HG02642 (cell line): ENCODE results near the gene LAMA5.

Experiments
- ATAC-seq: cut with Tn5 transposase; IDR thresholded peaks from one replicate; pipeline ENCODE4 v1.9.1; 2021; ENCODE audit warnings: mild to moderate bottlenecking; ENCODE audit not compliant: unreplicated experiment, poor library complexity

LAMA5 gene, protein sequence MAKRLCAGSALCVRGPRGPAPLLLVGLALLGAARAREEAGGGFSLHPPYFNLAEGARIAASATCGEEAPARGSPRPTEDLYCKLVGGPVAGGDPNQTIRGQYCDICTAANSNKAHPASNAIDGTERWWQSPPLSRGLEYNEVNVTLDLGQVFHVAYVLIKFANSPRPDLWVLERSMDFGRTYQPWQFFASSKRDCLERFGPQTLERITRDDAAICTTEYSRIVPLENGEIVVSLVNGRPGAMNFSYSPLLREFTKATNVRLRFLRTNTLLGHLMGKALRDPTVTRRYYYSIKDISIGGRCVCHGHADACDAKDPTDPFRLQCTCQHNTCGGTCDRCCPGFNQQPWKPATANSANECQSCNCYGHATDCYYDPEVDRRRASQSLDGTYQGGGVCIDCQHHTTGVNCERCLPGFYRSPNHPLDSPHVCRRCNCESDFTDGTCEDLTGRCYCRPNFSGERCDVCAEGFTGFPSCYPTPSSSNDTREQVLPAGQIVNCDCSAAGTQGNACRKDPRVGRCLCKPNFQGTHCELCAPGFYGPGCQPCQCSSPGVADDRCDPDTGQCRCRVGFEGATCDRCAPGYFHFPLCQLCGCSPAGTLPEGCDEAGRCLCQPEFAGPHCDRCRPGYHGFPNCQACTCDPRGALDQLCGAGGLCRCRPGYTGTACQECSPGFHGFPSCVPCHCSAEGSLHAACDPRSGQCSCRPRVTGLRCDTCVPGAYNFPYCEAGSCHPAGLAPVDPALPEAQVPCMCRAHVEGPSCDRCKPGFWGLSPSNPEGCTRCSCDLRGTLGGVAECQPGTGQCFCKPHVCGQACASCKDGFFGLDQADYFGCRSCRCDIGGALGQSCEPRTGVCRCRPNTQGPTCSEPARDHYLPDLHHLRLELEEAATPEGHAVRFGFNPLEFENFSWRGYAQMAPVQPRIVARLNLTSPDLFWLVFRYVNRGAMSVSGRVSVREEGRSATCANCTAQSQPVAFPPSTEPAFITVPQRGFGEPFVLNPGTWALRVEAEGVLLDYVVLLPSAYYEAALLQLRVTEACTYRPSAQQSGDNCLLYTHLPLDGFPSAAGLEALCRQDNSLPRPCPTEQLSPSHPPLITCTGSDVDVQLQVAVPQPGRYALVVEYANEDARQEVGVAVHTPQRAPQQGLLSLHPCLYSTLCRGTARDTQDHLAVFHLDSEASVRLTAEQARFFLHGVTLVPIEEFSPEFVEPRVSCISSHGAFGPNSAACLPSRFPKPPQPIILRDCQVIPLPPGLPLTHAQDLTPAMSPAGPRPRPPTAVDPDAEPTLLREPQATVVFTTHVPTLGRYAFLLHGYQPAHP (N-terminal part only)

DNA sequence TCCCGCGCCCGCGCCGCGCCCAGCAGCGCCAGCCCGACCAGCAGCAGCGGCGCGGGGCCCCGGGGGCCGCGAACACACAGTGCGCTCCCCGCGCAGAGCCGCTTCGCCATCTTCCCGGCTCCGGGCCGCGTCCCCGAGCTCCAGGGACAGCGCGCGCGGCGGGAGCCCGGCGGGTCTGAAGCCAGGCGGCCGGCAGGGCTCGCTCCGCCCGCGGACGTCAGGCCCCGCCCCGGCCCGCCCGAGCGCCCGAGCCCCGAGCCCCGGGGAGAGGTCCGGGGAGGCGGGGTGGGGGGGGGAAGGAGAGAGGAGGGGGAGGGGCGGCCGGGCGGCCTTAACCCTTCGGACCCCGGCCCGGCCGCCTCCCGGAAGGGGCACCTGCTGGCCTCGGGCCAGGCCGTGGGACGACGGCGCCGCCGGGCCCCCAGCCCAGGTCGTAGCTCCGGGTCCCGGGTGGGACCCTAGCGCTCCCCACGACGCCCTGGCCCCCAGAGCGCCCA is at the start of gene LAMA5:
LAMA5 (minus strand) TSS at position 177 of the 497 bp plus-strand sequence; CDS start at position 110, 67 bp downstream.
- ATAC-seq = no peak

DNA sequence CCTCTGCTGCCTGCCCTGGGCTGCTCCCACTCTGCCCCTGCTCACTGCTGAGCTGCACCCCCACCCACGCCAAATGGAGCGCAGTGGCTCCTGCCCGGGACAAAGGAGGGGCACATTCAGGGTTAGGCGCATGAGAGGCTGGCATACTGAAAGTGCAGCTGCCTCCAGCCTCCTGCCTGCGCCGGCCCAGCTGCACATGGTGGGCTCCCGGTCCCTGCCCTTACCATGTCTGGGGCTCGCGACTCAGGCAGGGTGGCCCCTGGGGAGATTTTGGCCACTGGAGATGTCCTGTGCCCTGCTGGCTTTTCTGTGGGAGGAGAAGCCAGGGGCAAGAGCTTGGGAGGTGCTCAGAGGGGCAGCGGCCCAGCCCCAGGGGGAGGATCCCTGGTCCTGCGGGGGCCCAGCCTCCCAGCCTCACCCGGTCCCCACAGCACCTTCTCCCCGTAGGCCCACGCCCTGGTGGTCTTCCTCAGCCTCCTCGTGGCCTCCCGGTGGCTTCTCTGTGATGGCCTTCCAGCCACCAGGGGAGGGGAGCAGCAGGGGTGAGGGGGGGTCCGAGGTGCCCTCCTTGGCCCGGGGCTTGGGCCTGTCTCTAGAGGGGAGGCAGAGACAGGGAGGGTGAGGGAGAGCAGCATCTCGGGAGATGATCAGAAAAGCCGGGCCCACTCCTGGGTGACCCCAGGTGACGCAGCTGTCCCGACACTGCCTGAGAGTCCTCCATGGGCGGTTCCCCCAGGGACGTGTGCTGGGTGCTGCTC is 48.4 kb upstream of the LAMA5 start:
- no peak for ATAC-seq

DNA sequence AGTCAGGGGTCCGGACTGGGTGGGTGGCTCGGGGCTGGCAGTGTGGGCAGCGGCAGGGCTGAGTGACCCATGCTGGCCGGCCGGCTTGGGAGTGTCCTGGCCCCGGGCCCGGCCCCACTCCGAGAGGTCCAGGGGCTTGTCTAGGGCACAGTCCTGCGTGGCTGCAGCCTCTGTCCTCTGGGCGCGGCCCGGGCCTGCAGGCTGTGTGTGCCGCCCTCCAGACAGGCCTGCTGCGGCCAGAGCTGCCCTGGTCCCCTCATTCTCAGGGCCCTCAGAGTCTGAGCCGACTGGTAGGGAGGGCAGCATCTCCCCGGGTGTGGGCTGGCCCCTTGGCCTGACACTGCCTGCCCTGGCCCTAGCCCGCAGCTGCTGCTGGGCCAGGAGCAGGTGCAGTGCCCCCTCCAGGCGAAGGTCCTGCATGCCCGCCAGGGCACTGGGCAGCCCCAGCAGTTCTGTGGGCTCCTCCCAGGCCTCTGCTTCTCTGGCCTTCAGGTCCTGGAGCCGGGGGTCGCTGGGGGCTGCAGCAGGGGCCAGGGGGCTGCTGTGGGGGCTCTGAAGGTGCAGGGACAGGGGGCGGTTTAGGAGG is 46.9 kb upstream of the LAMA5 start:
- ATAC-seq = no peak

DNA sequence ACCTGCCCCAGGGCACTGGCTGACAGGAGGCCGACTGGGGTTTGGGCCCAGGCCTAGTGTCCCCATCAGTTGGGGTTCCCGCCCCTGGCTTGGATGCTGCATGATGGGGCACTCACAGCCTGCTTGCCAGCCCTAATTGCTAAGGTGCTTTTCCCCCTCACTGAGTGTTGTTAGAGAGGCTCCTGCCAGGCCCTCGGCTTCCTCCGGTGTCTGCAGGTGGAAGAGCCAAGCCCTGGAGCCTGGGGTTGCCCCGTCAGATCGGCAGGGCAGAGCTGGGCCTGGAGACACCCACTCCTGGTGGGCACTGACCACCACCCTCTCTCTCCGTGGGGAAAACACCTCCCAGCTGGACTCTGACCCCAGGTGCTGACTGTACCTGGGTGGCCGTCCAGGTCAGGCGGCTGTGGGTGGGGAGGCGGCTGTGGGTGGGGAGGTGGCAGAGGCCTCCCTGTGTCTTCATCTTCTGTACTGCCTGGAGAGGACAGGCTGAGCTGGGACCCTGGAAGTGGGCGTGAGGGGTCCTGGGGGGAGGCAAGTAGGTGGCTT is 46.0 kb upstream of the LAMA5 start:
- ATAC-seq = no peak

DNA sequence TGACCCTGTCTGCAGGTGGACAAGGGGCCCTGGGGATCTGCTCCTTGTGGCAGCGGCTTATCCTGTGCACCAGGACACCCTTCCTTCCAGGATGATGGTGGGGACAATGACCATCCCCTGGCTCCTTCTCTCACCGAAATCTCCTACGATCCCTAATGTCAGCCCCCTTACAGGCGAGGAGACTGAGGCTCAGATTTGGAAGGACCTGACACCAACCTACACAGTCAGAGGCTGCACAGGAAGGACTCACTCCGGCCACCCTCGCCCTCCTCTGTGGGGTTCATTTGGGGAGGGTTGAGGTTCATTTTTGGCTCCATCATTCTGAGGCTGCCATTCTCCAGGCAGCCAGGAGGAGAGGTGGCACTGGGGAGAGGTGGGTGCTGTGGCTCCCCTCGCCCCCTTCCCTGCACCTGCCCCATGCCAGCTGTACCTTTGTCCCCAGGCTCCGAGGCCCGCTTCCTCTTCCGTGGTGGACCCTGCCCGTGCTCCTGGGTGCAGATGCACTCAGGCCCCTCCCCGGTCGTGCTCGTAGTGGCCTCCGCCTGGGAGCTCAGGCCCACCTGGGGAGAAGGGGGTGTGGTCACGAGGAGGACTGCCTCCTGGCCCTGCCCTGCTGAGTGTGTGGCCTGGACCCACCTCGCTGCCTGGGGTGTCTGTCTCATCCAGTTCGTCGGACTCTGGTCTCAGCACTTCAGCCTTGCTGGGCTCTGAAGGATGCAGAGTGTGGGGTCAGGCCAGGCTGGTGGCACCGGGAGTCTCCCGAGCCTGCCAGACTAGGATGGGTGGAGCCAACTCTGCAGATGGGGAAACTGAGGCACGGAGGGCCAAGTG is 45.3 kb upstream of the LAMA5 start:
- no peak for ATAC-seq

DNA sequence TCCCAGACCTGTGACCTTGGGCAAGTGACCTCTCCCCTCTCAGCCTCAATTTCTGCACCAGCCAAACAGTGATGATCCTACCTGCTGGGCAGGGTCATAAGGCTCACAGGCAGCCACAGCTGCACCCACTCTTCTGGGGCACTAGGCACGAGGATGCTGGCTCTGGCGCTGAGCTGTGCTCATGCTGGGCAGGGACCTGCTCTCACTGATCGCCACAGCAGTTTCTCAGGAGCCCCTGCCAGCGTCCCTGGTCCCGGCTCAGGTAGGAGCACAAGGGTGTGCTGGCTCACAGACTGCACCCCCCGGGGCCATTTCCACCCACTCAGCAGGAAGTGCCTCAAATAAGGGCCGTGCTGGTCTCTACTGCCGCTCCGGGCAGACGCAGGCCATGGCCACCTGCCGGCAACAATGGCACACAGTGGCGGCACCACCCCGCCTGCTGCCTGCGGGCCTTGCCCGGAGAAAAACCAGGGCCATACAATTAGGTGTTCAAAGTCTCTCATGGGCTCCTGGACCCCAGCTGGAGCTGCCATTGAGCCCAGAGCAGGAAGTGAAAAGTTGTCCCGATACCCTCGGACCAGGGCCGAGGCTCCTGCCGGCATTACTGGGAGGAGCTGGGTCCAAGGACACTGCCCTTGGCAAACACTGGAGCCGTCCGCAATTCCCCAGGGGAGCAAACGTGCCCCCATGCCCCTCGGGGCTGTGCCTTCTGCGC is 44.5 kb upstream of the LAMA5 start:
- no peak for ATAC-seq

DNA sequence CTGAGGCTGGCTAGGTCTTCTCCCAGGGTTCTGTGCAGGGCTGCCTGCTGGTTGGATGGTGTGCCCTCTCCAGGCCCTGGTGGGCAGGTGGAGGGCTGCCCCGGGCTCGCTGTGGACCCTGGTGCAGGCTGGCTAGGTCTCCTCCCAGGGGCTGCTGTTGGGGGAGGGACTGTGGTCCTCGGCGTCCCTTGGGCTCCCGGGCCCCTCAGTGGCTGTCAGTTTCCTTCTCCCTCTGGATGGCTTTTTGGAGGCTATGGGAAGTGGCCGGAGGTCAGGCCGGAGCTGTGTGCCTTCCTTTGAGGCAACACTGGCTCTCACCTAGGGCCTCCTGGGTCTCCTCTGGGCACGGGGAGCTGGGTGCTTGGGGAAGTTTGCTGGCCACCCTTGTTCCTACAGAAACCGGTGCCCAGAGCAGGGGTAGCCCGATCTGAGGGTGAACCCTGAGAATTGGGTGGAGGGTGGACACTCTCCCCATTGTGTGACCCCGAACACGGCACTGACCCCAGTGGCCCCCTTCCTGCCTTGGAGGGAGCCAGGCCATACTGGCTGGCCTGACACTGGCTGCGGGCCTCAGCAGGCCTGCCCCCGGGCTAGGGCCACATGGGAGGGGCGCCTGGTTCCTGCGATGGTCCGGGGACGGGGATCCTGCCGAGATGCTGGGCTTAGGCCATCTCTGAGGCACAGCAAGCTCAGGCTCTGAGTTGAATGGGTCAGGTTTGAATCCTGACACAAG is 43.8 kb upstream of the LAMA5 start:
- no peak for ATAC-seq

DNA sequence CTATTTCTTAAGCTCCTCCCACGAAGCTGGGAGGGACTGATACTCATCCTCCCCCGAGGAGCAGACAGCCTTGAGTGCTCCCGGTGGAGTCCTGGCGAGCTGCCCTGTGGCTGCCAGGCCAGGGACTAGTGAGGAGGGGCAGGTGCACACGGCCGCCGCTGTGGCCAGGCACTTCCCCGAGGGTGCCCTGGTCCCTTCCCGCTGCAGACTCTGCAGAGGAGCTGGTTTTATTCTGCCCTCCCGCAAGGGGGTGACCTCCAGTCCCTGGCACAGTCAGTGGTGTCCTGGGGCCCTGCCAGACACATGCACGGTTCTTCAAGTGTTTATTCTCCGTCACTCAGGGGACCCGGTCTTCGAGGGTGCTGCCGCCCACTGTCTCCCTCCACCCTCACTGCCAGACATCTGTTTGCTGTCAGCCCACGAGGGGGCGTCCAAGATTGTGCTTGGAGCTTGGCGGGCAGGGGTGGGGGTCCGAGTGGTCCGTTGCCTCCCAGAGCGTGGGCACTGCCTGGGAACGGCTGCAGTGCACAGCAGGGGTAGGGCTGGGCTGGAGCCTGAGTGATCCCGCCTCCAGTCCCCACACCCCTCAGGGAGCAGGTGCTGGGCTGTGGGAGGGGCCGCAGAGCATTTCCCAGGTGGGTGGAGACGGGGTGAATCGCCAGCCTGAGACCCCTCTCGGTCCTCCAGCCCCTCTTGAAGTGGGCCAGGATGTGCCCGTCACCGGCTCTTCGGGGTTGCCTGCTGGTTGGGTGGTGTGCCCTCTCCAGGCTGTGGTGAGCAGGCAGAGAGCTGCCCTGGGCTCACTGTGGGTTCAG is 43.0 kb upstream of the LAMA5 start:
- ATAC-seq = no peak

DNA sequence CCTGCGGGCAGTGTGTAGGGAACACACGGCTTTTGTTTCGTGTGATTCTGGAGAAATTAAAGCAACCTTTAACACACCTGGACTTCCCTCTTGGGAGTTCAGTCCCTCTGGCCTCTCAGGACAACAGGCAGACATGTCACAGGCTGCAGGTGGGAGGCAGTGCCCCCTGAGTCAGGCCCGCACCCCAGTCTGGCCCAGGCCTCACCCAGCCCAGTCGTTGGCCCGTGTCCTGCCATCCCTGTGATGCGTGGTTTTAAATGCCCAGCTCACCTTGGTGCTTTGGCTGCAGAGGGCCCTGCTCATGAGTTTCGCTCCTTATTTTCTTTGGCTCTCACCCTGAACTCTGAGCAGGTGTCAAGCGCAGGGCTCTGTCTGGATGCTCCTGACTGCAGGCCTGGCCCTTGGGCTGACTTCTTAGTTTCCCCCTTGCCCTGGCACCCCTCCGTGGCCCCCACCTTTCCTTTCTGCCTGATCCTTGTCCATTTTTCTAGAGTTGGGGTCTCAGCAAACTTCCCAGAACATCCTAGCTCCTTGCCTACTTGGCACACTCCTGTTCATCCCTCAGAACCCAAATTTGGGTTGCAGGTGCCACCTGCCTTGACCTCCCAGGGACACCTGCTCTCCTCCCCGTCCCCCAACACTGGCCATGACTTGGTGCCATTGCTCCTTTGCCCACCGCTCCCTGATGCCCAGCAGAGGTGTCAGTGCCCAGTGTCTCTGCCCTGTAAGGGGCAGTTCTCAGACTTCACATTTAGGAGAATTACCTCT is 42.2 kb upstream of the LAMA5 start:
- no peak for ATAC-seq

DNA sequence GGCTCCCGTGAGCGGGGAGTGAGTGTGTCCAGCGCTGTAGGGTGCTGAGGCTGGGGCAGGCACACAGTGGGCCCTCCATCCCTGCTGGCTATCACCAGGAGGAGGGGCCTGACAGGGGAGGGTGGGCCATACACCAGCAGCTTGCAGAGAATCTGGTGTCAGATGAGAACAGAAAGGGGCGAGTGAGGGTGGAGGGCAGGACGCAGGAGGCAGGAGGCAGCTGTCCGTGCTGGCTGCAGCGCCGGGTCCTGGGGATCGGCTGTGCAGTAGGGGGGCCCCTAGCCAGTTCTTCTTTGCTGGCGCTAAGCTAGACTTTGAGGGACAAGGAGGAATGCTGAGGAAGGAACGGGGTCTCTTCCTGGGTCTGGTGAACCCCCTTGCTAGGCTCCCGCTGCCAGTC is 41.5 kb upstream of the LAMA5 start:
- ATAC-seq = no peak

DNA sequence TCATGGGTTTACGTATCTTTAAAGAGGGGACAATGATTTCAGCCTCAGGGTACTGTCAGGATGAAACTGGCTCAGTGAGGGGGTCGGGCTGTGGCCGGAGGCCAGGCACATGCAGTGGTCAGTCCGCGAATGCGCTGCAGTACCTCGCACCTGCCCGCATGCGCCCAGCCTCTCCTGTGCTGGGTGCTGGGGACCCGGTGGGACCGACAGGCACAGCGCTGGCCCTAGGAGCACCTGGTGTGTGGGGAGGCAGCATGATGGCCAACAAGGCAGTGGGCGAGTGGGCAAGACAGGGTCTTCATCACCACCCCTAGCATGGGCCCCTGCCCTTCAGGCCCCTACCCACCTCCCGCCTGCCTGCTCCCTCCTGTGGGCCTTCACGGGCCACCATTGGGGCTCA is 40.9 kb upstream of the LAMA5 start:
- ATAC-seq = no peak

DNA sequence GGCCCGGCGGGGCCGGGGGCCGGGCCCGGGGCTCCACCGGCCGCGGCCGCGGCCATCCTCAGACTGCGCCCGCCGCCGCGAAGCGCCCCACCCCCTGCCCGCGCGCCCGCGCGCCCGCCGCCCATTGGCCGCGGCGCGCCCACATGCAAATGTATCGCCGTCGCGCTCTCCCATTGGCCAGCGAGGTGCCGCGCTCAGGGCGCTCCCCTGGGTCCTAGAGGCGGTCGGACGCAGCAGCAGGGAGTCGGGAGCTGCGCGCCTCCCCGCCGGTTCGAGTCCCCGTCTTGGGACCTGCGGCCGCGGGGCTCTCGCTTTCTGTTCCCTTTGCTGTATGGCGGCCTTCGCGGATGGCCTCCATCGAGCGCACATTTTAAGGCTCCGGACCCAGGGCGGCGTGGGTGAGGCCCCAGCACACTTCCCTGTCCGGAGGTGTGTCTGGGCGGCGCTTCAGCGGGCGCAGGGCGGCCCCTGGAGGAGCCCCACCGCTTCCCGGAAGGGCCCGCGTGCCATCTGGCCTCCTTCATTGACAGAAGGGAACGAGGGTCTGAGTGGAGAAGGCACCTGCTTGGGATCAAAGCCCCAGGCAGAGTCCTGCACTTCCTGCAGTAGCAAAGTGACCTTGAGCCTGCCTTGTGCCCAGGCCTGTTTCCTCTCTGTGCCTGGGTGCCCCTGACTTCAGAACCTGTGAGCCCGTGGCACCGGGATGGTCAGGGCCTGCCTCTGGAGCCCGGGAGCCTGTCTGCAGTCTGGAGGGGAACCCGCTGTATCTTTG is 40.3 kb upstream of the LAMA5 start, which contains the start of gene CABLES2:
CABLES2 (minus strand) TSS at position 65 of the 772 bp plus-strand sequence; CDS start at position 56, 9 bp downstream.
- ATAC-seq = peak; percentile 84

DNA sequence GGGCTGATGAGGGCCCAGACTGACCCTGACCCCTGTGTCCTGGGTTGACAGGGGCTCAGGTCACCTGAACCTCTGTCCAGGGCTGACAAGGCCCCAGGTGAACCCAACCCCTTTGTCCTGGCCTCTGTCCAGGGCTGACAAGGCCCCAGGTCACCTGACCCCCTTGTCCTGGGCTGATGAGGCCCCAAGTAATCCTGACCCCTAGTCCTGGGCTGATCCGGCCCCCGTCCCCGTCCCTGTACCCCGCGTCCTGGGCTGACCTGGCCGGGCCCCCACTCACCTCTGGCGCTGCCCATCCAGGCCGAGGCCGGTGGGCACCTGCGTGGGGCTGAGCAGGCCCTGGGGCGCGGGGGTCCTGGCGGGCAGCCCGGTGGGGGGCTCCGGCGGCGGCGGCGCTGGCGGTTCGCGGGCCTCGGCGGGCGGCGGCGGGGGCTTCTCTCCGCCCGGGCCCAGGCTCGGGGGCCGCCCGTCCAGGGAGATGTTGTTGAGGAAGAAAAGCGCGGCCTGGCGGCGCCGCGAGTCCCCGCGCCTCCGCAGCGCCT is 39.6 kb upstream of the LAMA5 start:
- peak; percentile 10 for ATAC-seq

DNA sequence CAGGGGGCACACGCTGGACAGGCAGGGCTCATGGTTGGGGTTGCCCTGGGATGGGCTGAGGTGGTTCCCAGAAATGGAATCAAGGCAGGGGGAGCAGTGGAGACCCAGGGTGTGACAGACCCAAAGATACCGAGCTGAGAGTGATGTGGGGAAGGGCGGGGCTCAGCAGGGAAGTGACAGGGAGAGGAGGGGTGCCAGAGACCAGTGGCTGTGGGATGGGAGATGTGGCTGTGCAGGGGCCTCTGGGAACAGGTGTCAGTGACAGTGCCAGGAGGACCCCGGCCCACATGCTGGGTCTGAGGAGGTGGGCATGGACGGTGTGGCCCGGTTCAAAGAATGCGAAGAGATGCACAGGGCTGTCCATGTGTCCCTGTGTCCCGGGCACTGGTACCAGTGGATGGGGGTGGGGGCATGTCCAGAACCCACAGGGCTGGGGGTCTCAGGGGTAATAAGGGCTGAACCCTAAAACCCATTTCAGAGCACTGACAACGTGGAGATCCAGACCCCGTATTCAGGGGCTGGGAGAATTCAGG is 38.9 kb upstream of the LAMA5 start:
- ATAC-seq = no peak
